MM.1S (cell line): ENCODE results near the gene COL7A1.

ENCODE experiments used
- CTCF ChIP-seq: fragments of 300-600 bp; sonication (generic); IDR thresholded peaks from 2 replicates; pipeline ENCODE4 v1.5.1; 2016; ENCODE audit warnings: antibody characterized with exemption, low read length, mixed read lengths
- EZH2 ChIP-seq: fragments of 300-600 bp; sonication (generic); optimal IDR thresholded peaks from 2 replicates; pipeline ENCODE3; 2017; ENCODE audit warnings: low read depth, mild to moderate bottlenecking, antibody characterized with exemption, low read length, mixed read lengths
- EZH2phosphoT487 ChIP-seq: fragments of 300-600 bp; sonication (generic); IDR thresholded peaks from 2 replicates; pipeline ENCODE4 v1.6.1; 2018; ENCODE audit warnings: antibody characterized with exemption, low read length

GRCh38 chr3:48553361-48553760 is 41.8 kb downstream of the COL7A1 start:
- TF ChIP-seq CTCF (no peak), EZH2 (no peak), EZH2phosphoT487 (no peak)
